H1 (cell line): Measurements from ENCODE around the gene F11. TPM values are rescaled to one million over a fixed set of nuclear protein-coding genes. Genes with fewer than 3 reads are reported as not detected.

Experiments used
- CTCF ChIA-PET: fragments of 300-600 bp; sonication (Branson Sonifier 250); formaldehyde crosslinking; loops from one replicate; lab custom pipeline; 2021; ENCODE audit not compliant: partially characterized antibody; lab: Charles Lee
- POLR2A ChIA-PET: fragments of 300-600 bp; sonication (Branson Sonifier 250); formaldehyde crosslinking; loops from one replicate; lab custom pipeline; 2021; ENCODE audit warnings: inconsistent platforms; ENCODE audit not compliant: partially characterized antibody; lab: Charles Lee
- DNase-seq, 2 experiments: peaks; one replicate each; pipeline versions ENCODE4 v3.0.0 to v3.0.0-alpha.2; 2010 to 2022; ENCODE audit warnings: low spot score in 2 of 2, low read depth in 1 of 2, mixed read lengths in 1 of 2
- FAIRE-seq: peaks from 2 replicates; lab custom pipeline; 2011; peaks lifted over from hg19 to GRCh38; lab: Jason Lieb, UNC
- H2AFZ ChIP-seq: 2 replicates; pipeline ENCODE4 v1.8.1; 2012; ENCODE audit warnings: low read length, inconsistent platforms
- H2AK5ac ChIP-seq: 2 replicates; pipeline ENCODE4 v1.6.1; 2013; ENCODE audit warnings: low read depth, low read length
- H2BK120ac ChIP-seq: replicated peaks from 2 replicates; pipeline ENCODE3; 2013; ENCODE audit warnings: low read depth, low read length, inconsistent platforms
- H2BK12ac ChIP-seq: 2 replicates; pipeline ENCODE4 v1.6.1; 2013; ENCODE audit warnings: low read depth, low read length
- H2BK15ac ChIP-seq: 2 replicates; pipeline ENCODE4 v1.6.1; 2013; ENCODE audit warnings: low read length
- H2BK20ac ChIP-seq: 2 replicates; pipeline ENCODE4 v1.6.1; 2013; ENCODE audit warnings: low read length
- H2BK5ac ChIP-seq: 2 replicates; pipeline ENCODE4 v1.6.1; 2013; ENCODE audit warnings: low read depth, low read length
- H3K14ac ChIP-seq: 2 replicates; pipeline ENCODE4 v1.6.1; 2013; ENCODE audit warnings: inconsistent platforms; ENCODE audit not compliant: insufficient read length
- H3K18ac ChIP-seq: 2 replicates; pipeline ENCODE4 v1.6.1; 2013; ENCODE audit warnings: low read length; ENCODE audit errors: extremely low read depth
- H3K23ac ChIP-seq: 2 replicates; pipeline ENCODE4 v1.6.1; 2013; ENCODE audit warnings: inconsistent platforms; ENCODE audit not compliant: insufficient read length
- H3K23me2 ChIP-seq: 2 replicates; pipeline ENCODE4 v1.6.1; 2013; ENCODE audit warnings: low read depth, low read length
- H3K27ac ChIP-seq: 2 replicates; pipeline ENCODE4 v1.6.1; 2011; ENCODE audit warnings: low read depth, low read length, inconsistent platforms
- H3K27me3 ChIP-seq, 4 experiments: replicated peaks in 1 of 4; 1 replicate in 1 of 4; 2 replicates in 3 of 4; pipeline versions ENCODE4 v1.6.1 to v1.8.1; 2011 to 2013; ENCODE audit warnings: low read length in 3 of 4, mild to moderate bottlenecking in 3 of 4, inconsistent platforms in 2 of 4, mixed read lengths in 2 of 4, moderate library complexity in 1 of 4; ENCODE audit not compliant: control insufficient read depth in 3 of 4, insufficient read depth in 3 of 4; ENCODE audit errors: extremely low read depth in 1 of 4
- H3K36me3 ChIP-seq, 4 experiments: 2 replicates each; pipeline versions ENCODE4 v1.6.1 to v1.8.1; 2011 to 2013; ENCODE audit warnings: mild to moderate bottlenecking in 4 of 4, low read length in 3 of 4, moderate library complexity in 2 of 4, control low read depth in 1 of 4, inconsistent platforms in 1 of 4; ENCODE audit not compliant: insufficient read depth in 4 of 4, control insufficient read depth in 2 of 4
- H3K4ac ChIP-seq: replicated peaks from 2 replicates; pipeline ENCODE3; 2013; ENCODE audit warnings: low read length, low read depth, mixed read lengths, inconsistent platforms; ENCODE audit not compliant: insufficient read length
- H3K4me1 ChIP-seq, 4 experiments: replicated peaks in 1 of 4; 1 replicate in 1 of 4; 2 replicates in 3 of 4; pipeline versions ENCODE4 v1.6.1 to v1.8.1; 2011 to 2013; ENCODE audit warnings: low read length in 3 of 4, inconsistent platforms in 2 of 4, mixed read lengths in 1 of 4; ENCODE audit not compliant: insufficient read depth in 4 of 4, control insufficient read depth in 3 of 4
- H3K4me2 ChIP-seq, 2 experiments: 2 replicates each; pipeline versions ENCODE4 v1.6.1 to v1.8.1; 2011 to 2013; ENCODE audit warnings: low read depth in 2 of 2, low read length in 2 of 2, control low read depth in 1 of 2, inconsistent platforms in 1 of 2, mild to moderate bottlenecking in 1 of 2; ENCODE audit not compliant: insufficient read depth in 1 of 2
- H3K4me3 ChIP-seq, 4 experiments: fragments of 200-600, 300-600 bp in 1 of 4; sonication (generic), shearing (Covaris generic), sonication (Bioruptor Twin) in 1 of 4; 2 replicates each; pipeline versions ENCODE4 v1.5.1 to v1.8.1; 2011 to 2016; ENCODE audit warnings: low read length in 4 of 4, low read depth in 3 of 4, control low read depth in 2 of 4, inconsistent platforms in 2 of 4, mild to moderate bottlenecking in 2 of 4, mixed read lengths in 1 of 4, moderate library complexity in 1 of 4; ENCODE audit not compliant: insufficient read depth in 2 of 4; ENCODE audit errors: extremely low read depth in 1 of 4
- H3K56ac ChIP-seq: replicated peaks from 2 replicates; pipeline ENCODE3; 2013; ENCODE audit warnings: low read depth, mild to moderate bottlenecking, mixed read lengths, low read length, inconsistent platforms; ENCODE audit not compliant: insufficient read length
- H3K79me1 ChIP-seq: 2 replicates; pipeline ENCODE4 v1.6.1; 2013; ENCODE audit warnings: low read depth, low read length, control low read depth
- H3K79me2 ChIP-seq, 2 experiments: 2 replicates each; pipeline versions ENCODE4 v1.6.1 to v1.8.1; 2012 to 2013; ENCODE audit warnings: low read length in 2 of 2, mild to moderate bottlenecking in 2 of 2, inconsistent platforms in 1 of 2; ENCODE audit not compliant: insufficient read depth in 2 of 2, control insufficient read depth in 1 of 2
- H3K9ac ChIP-seq, 4 experiments: replicated peaks in 1 of 4; 1 replicate in 1 of 4; 2 replicates in 3 of 4; pipeline versions ENCODE4 v1.6.1 to v1.8.1; 2011 to 2013; ENCODE audit warnings: low read depth in 3 of 4, low read length in 3 of 4, control low read depth in 2 of 4, mild to moderate bottlenecking in 2 of 4, moderate library complexity in 2 of 4, inconsistent platforms in 1 of 4; ENCODE audit errors: extremely low read depth in 1 of 4
- H3K9me3 ChIP-seq, 2 experiments: 2 replicates each; pipeline versions ENCODE4 v1.6.1 to v1.8.1; 2012 to 2013; ENCODE audit warnings: mild to moderate bottlenecking in 2 of 2, moderate library complexity in 2 of 2, control low read depth in 1 of 2, inconsistent platforms in 1 of 2, low read depth in 1 of 2, low read length in 1 of 2, mixed read lengths in 1 of 2; ENCODE audit not compliant: insufficient read depth in 2 of 2
- H4K20me1 ChIP-seq, 2 experiments: replicated peaks in 1 of 2; 2 replicates each; pipeline versions ENCODE3 to v1.8.1; 2011 to 2013; ENCODE audit warnings: inconsistent platforms in 2 of 2, low read length in 2 of 2, mild to moderate bottlenecking in 1 of 2; ENCODE audit not compliant: insufficient read depth in 2 of 2, control insufficient read depth in 1 of 2
- H4K5ac ChIP-seq: 2 replicates; pipeline ENCODE4 v1.6.1; 2013; ENCODE audit warnings: low read length, low read depth, mixed read lengths, inconsistent platforms; ENCODE audit not compliant: insufficient read length
- H4K8ac ChIP-seq: 2 replicates; pipeline ENCODE4 v1.8.0; 2013; ENCODE audit warnings: mild to moderate bottlenecking, moderate library complexity, low read length, inconsistent platforms; ENCODE audit not compliant: insufficient read depth; ENCODE audit errors: extremely low read depth
- H4K91ac ChIP-seq: replicated peaks from 2 replicates; pipeline ENCODE3; 2013; ENCODE audit warnings: low read length, mixed read lengths, inconsistent platforms; ENCODE audit not compliant: insufficient read length
- BACH1 ChIP-seq: IDR thresholded peaks from 2 replicates; pipeline ENCODE4 v1.6.1; 2012; ENCODE audit warnings: low read length, improper control_type of control experiment
- HDAC6 ChIP-seq: IDR thresholded peaks from one replicate; pipeline ENCODE4 v1.7.1; 2012; ENCODE audit warnings: low read depth, mild to moderate bottlenecking, inconsistent platforms, low read length, moderate library complexity
- SIX5 ChIP-seq: IDR thresholded peaks from 2 replicates; pipeline ENCODE4 v1.6.1; 2011; ENCODE audit warnings: mild to moderate bottlenecking, low read depth, low read length
- WGBS, 2 experiments: shearing (Covaris generic) in 1 of 2; methylation state at CpG; one replicate each; pipeline versions ENCODE4 v1.1.6 to v1.1.7; 2013 to 2015; ENCODE audit warnings: low lambda C conversion rate in 2 of 2, mixed read lengths in 2 of 2, inconsistent platforms in 1 of 2, low coverage in 1 of 2, missing lambda C conversion rate in 1 of 2; ENCODE audit not compliant: insufficient replicate concordance in 2 of 2, insufficient coverage in 1 of 2, insufficient read length in 1 of 2; ENCODE audit errors: extremely low coverage in 1 of 2, missing lambda C conversion rate in 1 of 2; 5-methylcytosine and 5-hydroxymethylcytosine counted together
- polyA plus RNA-seq, 7 experiments: library from polyadenylated mRNA; depleted of rRNA in 3 of 7; stranded (reverse) in 5 of 7; unstranded in 2 of 7; fragments of >200 nt in 5 of 7; fragments of 200-250 nt in 2 of 7; gene quantifications; 1 replicate in 5 of 7; 2 replicates in 1 of 7; 4 replicates in 1 of 7; pipeline versions ENCODE4 v1.2.1 to v1.2.3, GENCODE V29; 2011 to 2013; ENCODE audit warnings: missing spikeins in 2 of 7, mixed read lengths in 2 of 7
- total RNA-seq: library from RNA; stranded (reverse); fragmentation: NEBNext Ultra II Directional; extraction: Animal tissue kit (Norgen Biotek cat#: 25700); gene quantifications from 2 replicates; pipeline ENCODE4 v1.2.1, GENCODE V29; 2021

F11 gene
- total and polyA plus RNA-seq, 2 of the 8 experiments (the other 6 are each of a cell fraction or from before 2014, with no cell fraction given) = 0.27 to 0.99 TPM

GRCh38 chr4:186272699-186273391 lies 6.9 kb downstream of the F11 start:
- no peak overlapping the region for H3K27ac ChIP-seq
- no peak overlapping the region for H3K56ac ChIP-seq
- ChIA-PET POLR2A (no interaction called here), CTCF (no interaction called here)
- H3K23ac ChIP-seq = no peak overlapping the region
- FAIRE-seq (no peak), DNase-seq (no peak)
- H3K27me3 ChIP-seq = no peaks in the 10 kb centered on the region
- H3K79me1 ChIP-seq = no peaks in the 10 kb centered on the region
- H2BK12ac ChIP-seq = no peak overlapping the region
- H3K79me2 ChIP-seq = no peaks in the 10 kb centered on the region
- no peak overlapping the region for H3K4me2 ChIP-seq
- H4K20me1 ChIP-seq = no peaks in the 10 kb centered on the region
- H3K4me1 ChIP-seq = no peaks in the 10 kb centered on the region
- no peak overlapping the region for H2BK5ac ChIP-seq
- no peak overlapping the region for H3K4me3 ChIP-seq
- no peak overlapping the region for H2AFZ ChIP-seq
- H4K8ac ChIP-seq = no peak overlapping the region
- H2BK120ac ChIP-seq = no peak overlapping the region
- no peak overlapping the region for H3K18ac ChIP-seq
- H3K14ac ChIP-seq = no peak overlapping the region
- no peaks in the 10 kb centered on the region for H3K36me3 ChIP-seq
- no peak overlapping the region for H4K5ac ChIP-seq
- H3K9me3 ChIP-seq = no peaks in the 10 kb centered on the region
- no peak overlapping the region for H2AK5ac ChIP-seq
- no peak for TF ChIP-seq SIX5
- TF ChIP-seq HDAC6 = no peak
- no peak for TF ChIP-seq BACH1
- no peak overlapping the region for H3K4ac ChIP-seq
- H2BK15ac ChIP-seq = no peak overlapping the region
- no peak overlapping the region for H3K9ac ChIP-seq
- H2BK20ac ChIP-seq = no peak overlapping the region
- H4K91ac ChIP-seq = no peak overlapping the region
- 92% methylated on average over 4 of the region's 4 CpGs; no CpG with 5 or more reads in 1 of the 2 experiments for WGBS, 2 experiments
- no peaks in the 10 kb centered on the region for H3K23me2 ChIP-seq
